GM23338 (cell line): ENCODE results near the gene HPS4. TPM values are rescaled to one million over a fixed set of nuclear protein-coding genes. Genes with fewer than 3 reads are reported as not detected.

ENCODE experiments used
- ATAC-seq: fragments of 200-7000 bp; cut with Tn5 transposase; 3 replicates; pipeline ENCODE4 v1.9.1; 2020
- DNase-seq: peaks from one replicate; pipeline ENCODE4 v3.0.0-alpha.2; 2015; ENCODE audit warnings: low spot score
- H2AFZ ChIP-seq: fragments of 200-600 bp; sonication (generic); 2 replicates; pipeline ENCODE4 v1.8.0; 2016; ENCODE audit warnings: antibody characterized with exemption, mild to moderate bottlenecking, moderate library complexity
- H3F3A ChIP-seq: fragments of 200-600 bp; sonication (generic); replicated peaks from 2 replicates; pipeline ENCODE4 v1.8.0; 2017; ENCODE audit warnings: antibody characterized with exemption, mixed run types, low read depth
- H3K27ac ChIP-seq: fragments of 200-600 bp; sonication (generic); 2 replicates; pipeline ENCODE4 v1.6.1; 2016; ENCODE audit warnings: low read depth
- H3K27me3 ChIP-seq: fragments of 200-600 bp; sonication (generic); 2 replicates; pipeline ENCODE4 v1.8.0; 2016; ENCODE audit warnings: mild to moderate bottlenecking, mixed run types, moderate library complexity; ENCODE audit not compliant: insufficient read depth
- H3K36me3 ChIP-seq: fragments of 200-600 bp; sonication (generic); 2 replicates; pipeline ENCODE4 v1.8.0; 2016; ENCODE audit warnings: mild to moderate bottlenecking; ENCODE audit not compliant: insufficient read depth
- H3K4me1 ChIP-seq: fragments of 200-600 bp; sonication (generic); 2 replicates; pipeline ENCODE4 v1.8.0; 2016; ENCODE audit warnings: mild to moderate bottlenecking, moderate library complexity; ENCODE audit not compliant: insufficient read depth
- H3K4me2 ChIP-seq: fragments of 200-600 bp; sonication (generic); 2 replicates; pipeline ENCODE4 v1.7.1; 2017; ENCODE audit warnings: mixed run types
- H3K4me3 ChIP-seq: fragments of 200-600 bp; sonication (generic); 2 replicates; pipeline ENCODE4 v1.6.1; 2016; ENCODE audit warnings: mixed run types
- H3K79me2 ChIP-seq: fragments of 200-600 bp; sonication (generic); replicated peaks from 2 replicates; pipeline ENCODE4 v1.8.0; 2017; ENCODE audit warnings: mild to moderate bottlenecking; ENCODE audit not compliant: insufficient read depth
- H3K9me2 ChIP-seq: fragments of 200-600 bp; sonication (generic); 2 replicates; pipeline ENCODE4 v1.8.0; 2017; ENCODE audit not compliant: insufficient read depth
- H4K20me1 ChIP-seq: fragments of 200-600 bp; sonication (generic); replicated peaks from 2 replicates; pipeline ENCODE4 v1.8.0; 2017; ENCODE audit warnings: mild to moderate bottlenecking; ENCODE audit not compliant: insufficient read depth
- H3K27ac Mint-ChIP-seq: 2 replicates; pipeline ENCODE4 v1.8.0; 2020; ENCODE audit warnings: inconsistent platforms, mild to moderate bottlenecking, moderate library complexity, mixed read lengths
- H3K27me3 Mint-ChIP-seq: 3 replicates; pipeline ENCODE4 v1.8.0; 2022; ENCODE audit warnings: low read depth, mild to moderate bottlenecking, moderate library complexity, mixed read lengths, inconsistent platforms; ENCODE audit not compliant: insufficient read depth, poor library complexity
- H3K36me3 Mint-ChIP-seq: 3 replicates; pipeline ENCODE4 v1.8.0; 2021; ENCODE audit warnings: low read depth, mild to moderate bottlenecking, inconsistent platforms, moderate library complexity, mixed read lengths
- H3K4me1 Mint-ChIP-seq: 3 replicates; pipeline ENCODE4 v1.8.0; 2020; ENCODE audit warnings: mild to moderate bottlenecking, inconsistent platforms, mixed read lengths
- H3K4me3 Mint-ChIP-seq: 3 replicates; pipeline ENCODE4 v1.8.0; 2021; ENCODE audit warnings: moderate library complexity, mild to moderate bottlenecking, inconsistent platforms, mixed read lengths
- H3K9me3 Mint-ChIP-seq: 3 replicates; pipeline ENCODE4 v1.8.0; 2020; ENCODE audit warnings: moderate library complexity, mild to moderate bottlenecking, inconsistent platforms, mixed read lengths
- CREB1 ChIP-seq: fragments of 250-450 bp; sonication (Bioruptor Pico); IDR thresholded peaks from 2 replicates; pipeline ENCODE4 v1.5.0; 2020; ENCODE audit warnings: low read depth, mild to moderate bottlenecking, moderate library complexity
- CTCF ChIP-seq, 2 experiments: fragments of 200-600 bp in 1 of 2; sonication (generic) in 1 of 2; conservative IDR thresholded peaks; 2 replicates each; pipeline versions ENCODE4 v1.5.1 to v1.6.1; 2016 to 2017; ENCODE audit warnings: antibody characterized with exemption in 2 of 2, low read depth in 2 of 2, mild to moderate bottlenecking in 2 of 2, moderate library complexity in 1 of 2
- ETS1 ChIP-seq: IDR thresholded peaks from 2 replicates; pipeline ENCODE4 v1.6.1; 2016; ENCODE audit warnings: antibody characterized with exemption
- EZH2 ChIP-seq: fragments of 200-600 bp; sonication (generic); IDR thresholded peaks from one replicate; pipeline ENCODE4 v1.8.0; 2017; ENCODE audit warnings: antibody characterized with exemption, mild to moderate bottlenecking, low read depth; ENCODE audit not compliant: unreplicated experiment
- EZH2phosphoT487 ChIP-seq: fragments of 200-600 bp; sonication (generic); IDR thresholded peaks from one replicate; pipeline ENCODE4 v1.8.1; 2018; ENCODE audit warnings: antibody characterized with exemption; ENCODE audit not compliant: unreplicated experiment
- JUNB ChIP-seq: IDR thresholded peaks from one replicate; pipeline ENCODE4 v1.6.1; 2016; ENCODE audit warnings: antibody characterized with exemption; ENCODE audit not compliant: unreplicated experiment
- NANOG ChIP-seq: IDR thresholded peaks from 2 replicates; pipeline ENCODE4 v1.6.1; 2016; ENCODE audit warnings: antibody characterized with exemption, borderline replicate concordance
- POLR2AphosphoS5 ChIP-seq: IDR thresholded peaks from 2 replicates; pipeline ENCODE4 v1.6.1; 2016; ENCODE audit warnings: antibody characterized with exemption, low read depth
- STAT1 ChIP-seq: IDR thresholded peaks from one replicate; pipeline ENCODE4 v1.6.1; 2016; ENCODE audit warnings: antibody characterized with exemption; ENCODE audit not compliant: unreplicated experiment
- ZNF114 ChIP-seq: fragments of 250-450 bp; sonication (Bioruptor Pico); IDR thresholded peaks from 2 replicates; pipeline ENCODE4 v1.5.0; 2020; ENCODE audit warnings: mild to moderate bottlenecking, moderate library complexity
- ZNF331 ChIP-seq: fragments of 250-450 bp; sonication (Bioruptor Pico); IDR thresholded peaks from 2 replicates; pipeline ENCODE4 v1.5.0; 2020; ENCODE audit warnings: low read depth, mild to moderate bottlenecking, moderate library complexity
- polyA plus RNA-seq: library from polyadenylated mRNA; unstranded; fragments of >200 nt; fragmentation: Nextera tagmentation; extraction: Ambion mirVana; gene quantifications from 2 replicates; pipeline ENCODE4 v1.2.1, GENCODE V29; 2016
- total RNA-seq: library from RNA; depleted of rRNA; stranded (reverse); fragments of >200 nt; shearing (Covaris generic); gene quantifications from 2 replicates; pipeline ENCODE4 v1.2.3, GENCODE V29; 2014
- TF ChIP-seq, protein P1 (sequence below): fragments of 250-450 bp; sonication (Bioruptor Pico); IDR thresholded peaks from 2 replicates; pipeline ENCODE4 v1.5.0; 2020; ENCODE audit warnings: mild to moderate bottlenecking, moderate library complexity

HPS4 gene
- total and polyA plus RNA-seq, 2 experiments from 2014 or later = 20.3 to 49.4 TPM

DNA sequence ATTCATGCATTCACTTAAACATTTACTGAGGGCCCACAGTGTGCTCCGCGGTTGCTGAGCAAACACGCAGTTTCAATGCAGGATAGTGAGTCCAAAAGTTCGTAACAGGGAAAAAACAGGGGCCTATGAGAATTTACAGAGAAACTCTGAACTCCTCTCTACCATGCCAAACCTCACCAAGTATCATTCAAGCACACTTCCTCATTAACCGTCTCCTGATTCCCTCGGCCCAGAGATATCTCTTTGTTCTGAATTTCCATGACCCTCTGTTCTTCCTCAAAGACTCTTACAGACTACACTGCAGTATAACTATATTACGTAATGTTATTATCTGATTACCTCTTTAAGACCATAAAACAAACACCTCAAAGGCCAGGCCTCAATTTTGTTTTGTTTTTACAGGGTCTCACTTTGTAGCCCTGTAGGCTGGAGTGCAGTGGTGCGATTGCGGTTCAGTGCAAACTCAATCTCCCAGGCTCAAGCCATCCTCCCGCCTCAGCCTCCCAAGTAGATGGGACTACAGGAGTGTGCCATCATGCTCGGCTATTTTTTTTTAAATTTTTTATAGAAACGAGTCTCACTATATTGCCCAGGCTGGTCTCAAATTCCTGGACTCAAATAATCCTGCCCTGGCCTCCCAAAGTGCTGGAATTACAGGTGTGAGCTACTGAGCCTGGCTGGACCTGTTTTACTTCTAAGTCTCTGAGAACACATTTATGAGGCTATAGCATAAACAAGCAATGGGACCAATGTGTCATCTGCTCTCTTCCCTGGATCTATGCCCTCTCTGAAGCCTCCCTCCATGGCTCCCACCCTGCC lies 3.6 kb downstream of the HPS4 start (continued):
- TF ChIP-seq ETS1 (no peak), JUNB (no peak), CREB1 (CRISPR knock-in tag) (no peak), NANOG (no peak), EZH2phosphoT487 (no peak)

- peak overlapping the region; percentile 15; the same call in 1 of the 2 replicates for H3K27ac ChIP-seq
- ATAC-seq = no peak
- H3K4me1 ChIP-seq = peaks cover 22% of the 10 kb centered on the region
- peaks cover 13% of the 10 kb centered on the region for H3F3A ChIP-seq
- no peaks in the 10 kb centered on the region for H3K9me2 ChIP-seq
- Mint-ChIP-seq H3K27ac (peak overlapping the region; percentile 9), H3K4me1 (peaks cover 32% of the 10 kb centered on the region), H3K9me3 (0 out of 3 replicates have a peak, but pooled peaks cover 1% of the 10 kb centered on the region), H3K36me3 (peaks cover 42% of the 10 kb centered on the region), H3K27me3 (peaks cover 2% of the 10 kb centered on the region), H3K4me3 (peak overlapping the region; percentile 21)
- H3K79me2 ChIP-seq = peaks cover 48% of the 10 kb centered on the region
- H3K36me3 ChIP-seq = peaks cover 28% of the 10 kb centered on the region
- peak overlapping the region; percentile 52; the same call in 1 of the 2 replicates for H3K4me2 ChIP-seq
- no peak overlapping the region for H2AFZ ChIP-seq
- no peaks in the 10 kb centered on the region for H3K27me3 ChIP-seq
- no peak overlapping the region for H3K4me3 ChIP-seq
- H4K20me1 ChIP-seq = peaks cover 13% of the 10 kb centered on the region
- DNase-seq = no peak
- TF ChIP-seq ZNF331 (no peak), ETS1 (no peak), NANOG (no peak), CTCF (conservative IDR thresholded peaks at IDR 0.05; ENCODE audit: low read depth in 2 of 2) (no peak), ZNF114 (no peak), POLR2AphosphoS5 (no peak), STAT1 (no peak), EZH2 (no peak), EZH2phosphoT487 (no peak)
- TF ChIP-seq, protein P1, sequence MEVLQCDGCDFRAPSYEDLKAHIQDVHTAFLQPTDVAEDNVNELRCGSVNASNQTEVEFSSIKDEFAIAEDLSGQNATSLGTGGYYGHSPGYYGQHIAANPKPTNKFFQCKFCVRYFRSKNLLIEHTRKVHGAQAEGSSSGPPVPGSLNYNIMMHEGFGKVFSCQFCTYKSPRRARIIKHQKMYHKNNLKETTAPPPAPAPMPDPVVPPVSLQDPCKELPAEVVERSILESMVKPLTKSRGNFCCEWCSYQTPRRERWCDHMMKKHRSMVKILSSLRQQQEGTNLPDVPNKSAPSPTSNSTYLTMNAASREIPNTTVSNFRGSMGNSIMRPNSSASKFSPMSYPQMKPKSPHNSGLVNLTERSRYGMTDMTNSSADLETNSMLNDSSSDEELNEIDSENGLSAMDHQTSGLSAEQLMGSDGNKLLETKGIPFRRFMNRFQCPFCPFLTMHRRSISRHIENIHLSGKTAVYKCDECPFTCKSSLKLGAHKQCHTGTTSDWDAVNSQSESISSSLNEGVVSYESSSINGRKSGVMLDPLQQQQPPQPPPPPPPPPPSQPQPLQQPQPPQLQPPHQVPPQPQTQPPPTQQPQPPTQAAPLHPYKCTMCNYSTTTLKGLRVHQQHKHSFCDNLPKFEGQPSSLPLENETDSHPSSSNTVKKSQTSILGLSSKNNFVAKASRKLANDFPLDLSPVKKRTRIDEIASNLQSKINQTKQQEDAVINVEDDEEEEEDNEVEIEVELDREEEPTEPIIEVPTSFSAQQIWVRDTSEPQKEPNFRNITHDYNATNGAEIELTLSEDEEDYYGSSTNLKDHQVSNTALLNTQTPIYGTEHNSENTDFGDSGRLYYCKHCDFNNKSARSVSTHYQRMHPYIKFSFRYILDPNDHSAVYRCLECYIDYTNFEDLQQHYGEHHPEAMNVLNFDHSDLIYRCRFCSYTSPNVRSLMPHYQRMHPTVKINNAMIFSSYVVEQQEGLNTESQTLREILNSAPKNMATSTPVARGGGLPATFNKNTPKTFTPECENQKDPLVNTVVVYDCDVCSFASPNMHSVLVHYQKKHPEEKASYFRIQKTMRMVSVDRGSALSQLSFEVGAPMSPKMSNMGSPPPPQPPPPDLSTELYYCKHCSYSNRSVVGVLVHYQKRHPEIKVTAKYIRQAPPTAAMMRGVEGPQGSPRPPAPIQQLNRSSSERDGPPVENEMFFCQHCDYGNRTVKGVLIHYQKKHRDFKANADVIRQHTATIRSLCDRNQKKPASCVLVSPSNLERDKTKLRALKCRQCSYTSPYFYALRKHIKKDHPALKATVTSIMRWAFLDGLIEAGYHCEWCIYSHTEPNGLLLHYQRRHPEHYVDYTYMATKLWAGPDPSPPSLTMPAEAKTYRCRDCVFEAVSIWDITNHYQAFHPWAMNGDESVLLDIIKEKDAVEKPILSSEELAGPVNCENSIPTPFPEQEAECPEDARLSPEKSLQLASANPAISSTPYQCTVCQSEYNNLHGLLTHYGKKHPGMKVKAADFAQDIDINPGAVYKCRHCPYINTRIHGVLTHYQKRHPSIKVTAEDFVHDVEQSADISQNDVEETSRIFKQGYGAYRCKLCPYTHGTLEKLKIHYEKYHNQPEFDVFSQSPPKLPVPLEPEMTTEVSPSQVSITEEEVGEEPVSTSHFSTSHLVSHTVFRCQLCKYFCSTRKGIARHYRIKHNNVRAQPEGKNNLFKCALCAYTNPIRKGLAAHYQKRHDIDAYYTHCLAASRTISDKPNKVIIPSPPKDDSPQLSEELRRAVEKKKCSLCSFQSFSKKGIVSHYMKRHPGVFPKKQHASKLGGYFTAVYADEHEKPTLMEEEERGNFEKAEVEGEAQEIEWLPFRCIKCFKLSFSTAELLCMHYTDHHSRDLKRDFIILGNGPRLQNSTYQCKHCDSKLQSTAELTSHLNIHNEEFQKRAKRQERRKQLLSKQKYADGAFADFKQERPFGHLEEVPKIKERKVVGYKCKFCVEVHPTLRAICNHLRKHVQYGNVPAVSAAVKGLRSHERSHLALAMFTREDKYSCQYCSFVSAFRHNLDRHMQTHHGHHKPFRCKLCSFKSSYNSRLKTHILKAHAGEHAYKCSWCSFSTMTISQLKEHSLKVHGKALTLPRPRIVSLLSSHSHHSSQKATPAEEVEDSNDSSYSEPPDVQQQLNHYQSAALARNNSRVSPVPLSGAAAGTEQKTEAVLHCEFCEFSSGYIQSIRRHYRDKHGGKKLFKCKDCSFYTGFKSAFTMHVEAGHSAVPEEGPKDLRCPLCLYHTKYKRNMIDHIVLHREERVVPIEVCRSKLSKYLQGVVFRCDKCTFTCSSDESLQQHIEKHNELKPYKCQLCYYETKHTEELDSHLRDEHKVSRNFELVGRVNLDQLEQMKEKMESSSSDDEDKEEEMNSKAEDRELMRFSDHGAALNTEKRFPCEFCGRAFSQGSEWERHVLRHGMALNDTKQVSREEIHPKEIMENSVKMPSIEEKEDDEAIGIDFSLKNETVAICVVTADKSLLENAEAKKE = no peak
These were observed 4.4 kb downstream of the HPS4 start for GRCh38 chr22:26479043-26479791.
